CD14-positive monocyte (primary cell): ENCODE measurements around the gene SMYD3. TPM values are rescaled to one million over a fixed set of nuclear protein-coding genes. Genes with fewer than 3 reads are reported as not detected.

Experiments
- DNase-seq, 3 donors: peaks; one replicate each; pipeline ENCODE4 v3.0.0-alpha.2; 2011 to 2022
- H2AFZ ChIP-seq: 2 replicates; pipeline ENCODE4 v1.6.0; 2012; ENCODE audit warnings: mild to moderate bottlenecking, low read depth, low read length, inconsistent platforms; ENCODE audit not compliant: insufficient read depth, poor library complexity, severe bottlenecking
- H3K27ac ChIP-seq, 2 donors: 1 replicate in 1 of 2; 2 replicates in 1 of 2; pipeline ENCODE4 v1.5.1; 2012 to 2013; ENCODE audit warnings: low read length in 2 of 2, control low read depth in 1 of 2, inconsistent platforms in 1 of 2, low read depth in 1 of 2, mild to moderate bottlenecking in 1 of 2
- H3K27me3 ChIP-seq, 2 donors: one replicate each; pipeline versions ENCODE4 v1.6.0 to v1.6.1; 2011 to 2013; ENCODE audit warnings: low read length in 2 of 2; ENCODE audit not compliant: control insufficient read depth in 2 of 2, insufficient read depth in 2 of 2
- H3K36me3 ChIP-seq, 2 donors: replicated peaks in 1 of 2; 1 replicate in 1 of 2; 2 replicates in 1 of 2; pipeline versions ENCODE4 v1.5.1 to v1.6.1; 2012 to 2013; ENCODE audit warnings: low read length in 2 of 2, control low read depth in 1 of 2, inconsistent platforms in 1 of 2, mild to moderate bottlenecking in 1 of 2; ENCODE audit not compliant: insufficient read depth in 2 of 2, control insufficient read depth in 1 of 2
- H3K4me1 ChIP-seq, 2 donors: 1 replicate in 1 of 2; 2 replicates in 1 of 2; pipeline versions ENCODE4 v1.5.1 to v1.6.1; 2012 to 2013; ENCODE audit warnings: low read length in 2 of 2, control low read depth in 1 of 2, inconsistent platforms in 1 of 2, mild to moderate bottlenecking in 1 of 2, moderate library complexity in 1 of 2; ENCODE audit not compliant: insufficient read depth in 2 of 2, control insufficient read depth in 1 of 2
- H3K4me2 ChIP-seq: replicated peaks from 2 replicates; pipeline ENCODE3; 2012; ENCODE audit warnings: low read length, moderate library complexity, mild to moderate bottlenecking; ENCODE audit not compliant: poor library complexity, severe bottlenecking; ENCODE audit errors: extremely low read depth
- H3K4me3 ChIP-seq, 3 experiments: fragments of 200-600 bp in 1 of 3; sonication (generic) in 1 of 3; replicated peaks in 1 of 3; 1 replicate in 2 of 3; 2 replicates in 1 of 3; pipeline ENCODE4 v1.5.1; 2011 to 2013; ENCODE audit warnings: low read length in 3 of 3, mild to moderate bottlenecking in 3 of 3, control low read depth in 2 of 3, low read depth in 2 of 3, inconsistent platforms in 1 of 3, moderate library complexity in 1 of 3
- H3K79me2 ChIP-seq: 2 replicates; pipeline ENCODE4 v1.6.0; 2012; ENCODE audit warnings: mild to moderate bottlenecking, control low read depth, inconsistent platforms, low read length, moderate library complexity; ENCODE audit not compliant: insufficient read depth
- H3K9ac ChIP-seq: 2 replicates; pipeline ENCODE4 v1.6.0; 2017; ENCODE audit warnings: low read length, mild to moderate bottlenecking; ENCODE audit not compliant: insufficient read depth, poor library complexity, severe bottlenecking
- H3K9me3 ChIP-seq, 2 donors: replicated peaks in 1 of 2; 1 replicate in 1 of 2; 2 replicates in 1 of 2; pipeline versions ENCODE4 v1.5.1 to v1.6.1; 2012 to 2013; ENCODE audit warnings: low read length in 2 of 2, control low read depth in 1 of 2; ENCODE audit not compliant: control insufficient read depth in 1 of 2, insufficient read depth in 1 of 2
- H4K20me1 ChIP-seq: 2 replicates; pipeline ENCODE4 v1.6.0; 2012; ENCODE audit warnings: mild to moderate bottlenecking, low read length, control low read depth, moderate library complexity; ENCODE audit not compliant: insufficient read depth
- H3K27ac Mint-ChIP-seq, 7 donors: one replicate each; pipeline ENCODE4 v1.8.0; 2020; ENCODE audit warnings: mild to moderate bottlenecking in 7 of 7, mixed read lengths in 7 of 7, moderate library complexity in 6 of 7, inconsistent platforms in 2 of 7
- H3K27me3 Mint-ChIP-seq, 3 donors: one replicate each; pipeline ENCODE4 v1.8.0; 2021 to 2022; ENCODE audit warnings: low read depth in 3 of 3, mild to moderate bottlenecking in 3 of 3, mixed read lengths in 3 of 3, moderate library complexity in 3 of 3, inconsistent platforms in 1 of 3
- H3K36me3 Mint-ChIP-seq, 2 donors: one replicate each; pipeline ENCODE4 v1.8.0; 2020; ENCODE audit warnings: mixed read lengths in 2 of 2, inconsistent platforms in 1 of 2, mild to moderate bottlenecking in 1 of 2
- H3K4me1 Mint-ChIP-seq: one replicate; pipeline ENCODE4 v1.8.0; 2020; ENCODE audit warnings: mild to moderate bottlenecking, mixed read lengths
- H3K4me3 Mint-ChIP-seq, 2 donors: one replicate each; pipeline ENCODE4 v1.8.0; 2020; ENCODE audit warnings: mild to moderate bottlenecking in 2 of 2, mixed read lengths in 2 of 2, moderate library complexity in 1 of 2
- H3K9me3 Mint-ChIP-seq, 7 donors: one replicate each; pipeline ENCODE4 v1.8.0; 2020 to 2022; ENCODE audit warnings: mixed read lengths in 7 of 7, mild to moderate bottlenecking in 6 of 7, moderate library complexity in 6 of 7, inconsistent platforms in 2 of 7
- CTCF ChIP-seq: fragments of 200-600 bp; IDR thresholded peaks from one replicate; pipeline ENCODE4 v1.8.0; 2022; ENCODE audit warnings: antibody characterized with exemption, mild to moderate bottlenecking
- WGBS: methylation state at CpG from one replicate; pipeline ENCODE4 v1.1.5; 2013; ENCODE audit warnings: missing lambda C conversion rate; ENCODE audit not compliant: insufficient coverage; 5-methylcytosine and 5-hydroxymethylcytosine counted together
- intact Hi-C, 2 donors: fragments of 100-400 bp; cut with micrococcal nuclease; formaldehyde crosslinking; loops; one replicate each; pipeline versions ENCODE4 v1.15.0 to v1.15.1; 2023
- polyA plus RNA-seq, 3 donors: library from polyadenylated mRNA; depleted of rRNA in 1 of 3; unstranded in 2 of 3; stranded (reverse) in 1 of 3; fragments of 300-500 nt in 2 of 3; fragments of >200 nt in 1 of 3; fragmentation: Illumina TruSeq in 2 of 3; gene quantifications; 1 replicate in 2 of 3; 2 replicates in 1 of 3; pipeline ENCODE4 v1.2.3, GENCODE V29; 2012 to 2021

The SMYD3 gene
- polyA plus RNA-seq, 3 donors = 2.7 to 8.4 (median 4.0) TPM

GRCh38 chr1:245939756-245940345 lies 567.2 kb downstream of the SMYD3 start:
- Histone ChIP-seq H4K20me1 (no peaks in the 10 kb centered on the region), H3K27me3 (no peaks in the 10 kb centered on the region), H3K27ac (no peak overlapping the region), H2AFZ (no peak overlapping the region), H3K9me3 (no peaks in the 10 kb centered on the region), H3K4me2 (no peak overlapping the region), H3K4me3 (no peak overlapping the region), H3K4me1 (no peaks in the 10 kb centered on the region), H3K36me3 (no peaks in the 10 kb centered on the region), H3K79me2 (no peaks in the 10 kb centered on the region), H3K9ac (no peak overlapping the region)
- Mint-ChIP-seq H3K36me3 (no peaks in the 10 kb centered on the region), H3K4me1 (no peaks in the 10 kb centered on the region), H3K27me3 (no peaks in the 10 kb centered on the region), H3K4me3 (no peak overlapping the region), H3K9me3 (peaks cover 0 to 7% (median 3%) of the 10 kb centered on the region in 7 donors), H3K27ac (no peak overlapping the region)
- TF ChIP-seq CTCF = no peak
- DNase-seq = no peak
- intact Hi-C loops = no loop called here
- 73% methylated on average over 5 of the region's 8 CpGs for WGBS

- Histone ChIP-seq H3K27me3 (no peaks in the 10 kb centered on the region), H3K27ac (no peak overlapping the region), H3K4me1 (no peaks in the 10 kb centered on the region), H2AFZ (no peak overlapping the region), H3K36me3 (no peaks in the 10 kb centered on the region), H3K4me3 (no peak overlapping the region), H3K79me2 (no peaks in the 10 kb centered on the region), H3K9me3 (no peaks in the 10 kb centered on the region), H3K9ac (no peak overlapping the region), H3K4me2 (no peak overlapping the region), H4K20me1 (no peaks in the 10 kb centered on the region)
- no peaks in the 10 kb centered on the region for H3K36me3 Mint-ChIP-seq
- 98% methylated on average over 8 of the region's 8 CpGs for WGBS
- no peaks in the 10 kb centered on the region for H3K9me3 Mint-ChIP-seq
- no peaks in the 10 kb centered on the region for H3K27me3 Mint-ChIP-seq
- DNase-seq = no peak
- no peak overlapping the region for H3K27ac Mint-ChIP-seq
- intact Hi-C loops = no loop called here
- H3K4me1 Mint-ChIP-seq = no peaks in the 10 kb centered on the region
- TF ChIP-seq CTCF = no peak
- H3K4me3 Mint-ChIP-seq = no peak overlapping the region
Observed at GRCh38 chr1:245938046-245938435, 569.0 kb downstream of the SMYD3 start.
